ENCODE measurements around the gene GABRA4.

The GABRA4 gene

DNA sequence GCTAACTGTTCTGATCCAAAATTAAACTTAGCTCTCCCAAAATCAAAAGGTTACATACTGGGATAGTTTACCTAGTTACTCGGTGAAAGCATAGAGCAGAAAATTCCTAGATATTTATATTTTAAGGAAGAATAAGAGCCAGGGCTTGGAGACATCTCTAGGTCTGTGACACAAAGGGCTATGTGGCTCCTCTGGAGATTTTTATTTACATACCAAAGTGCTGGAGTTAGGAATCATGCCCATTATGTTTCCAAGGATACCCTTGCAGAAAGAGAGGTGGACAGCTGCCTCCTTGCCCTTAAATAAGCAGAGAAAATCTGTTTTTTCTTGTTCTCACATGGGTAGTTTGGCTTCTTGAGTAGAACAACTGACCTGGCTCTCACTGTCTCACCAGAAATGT lies 93.3 kb downstream of the GABRA4 start (continued):
- TF ChIP-seq, protein P1, sequence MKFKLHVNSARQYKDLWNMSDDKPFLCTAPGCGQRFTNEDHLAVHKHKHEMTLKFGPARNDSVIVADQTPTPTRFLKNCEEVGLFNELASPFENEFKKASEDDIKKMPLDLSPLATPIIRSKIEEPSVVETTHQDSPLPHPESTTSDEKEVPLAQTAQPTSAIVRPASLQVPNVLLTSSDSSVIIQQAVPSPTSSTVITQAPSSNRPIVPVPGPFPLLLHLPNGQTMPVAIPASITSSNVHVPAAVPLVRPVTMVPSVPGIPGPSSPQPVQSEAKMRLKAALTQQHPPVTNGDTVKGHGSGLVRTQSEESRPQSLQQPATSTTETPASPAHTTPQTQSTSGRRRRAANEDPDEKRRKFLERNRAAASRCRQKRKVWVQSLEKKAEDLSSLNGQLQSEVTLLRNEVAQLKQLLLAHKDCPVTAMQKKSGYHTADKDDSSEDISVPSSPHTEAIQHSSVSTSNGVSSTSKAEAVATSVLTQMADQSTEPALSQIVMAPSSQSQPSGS (tag by site-specific recombination; IDR thresholded peaks at IDR 0.05; ENCODE audit: low read depth), result no peak
- no peak for TF ChIP-seq ZNF777 (tag by site-specific recombination; IDR thresholded peaks at IDR 0.05; ENCODE audit: borderline replicate concordance)
- no peak for TF ChIP-seq ZNF324 (tag by site-specific recombination; IDR thresholded peaks at IDR 0.05)

DNA sequence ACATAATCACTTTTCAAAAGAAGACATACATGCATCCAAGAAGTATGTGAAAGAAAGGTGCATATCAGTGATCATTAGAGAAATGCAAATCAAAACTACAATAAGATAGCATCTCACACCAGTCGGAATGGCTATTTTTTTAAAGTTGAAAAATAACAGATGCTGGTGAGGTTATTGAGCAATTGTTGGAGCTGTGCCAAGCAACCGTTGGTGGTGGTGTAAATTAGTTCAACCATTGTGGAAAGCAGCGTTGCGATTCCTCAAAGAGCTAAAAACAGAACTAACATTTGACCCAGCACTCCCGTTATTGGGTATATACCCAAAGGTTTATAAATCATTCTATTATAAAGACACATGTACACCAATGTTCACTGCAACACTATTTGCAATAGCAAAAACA lies 98.6 kb downstream of the GABRA4 start:
- Histone ChIP-seq H3K27ac (ENCODE audit: extremely low read depth, low read depth, low read length) (no peak overlapping the region), H3K4me3 (ENCODE audit: low read depth, low read length) (no peak overlapping the region), H3K36me3 (ENCODE audit: control insufficient read depth in 2 of 2, insufficient read depth in 1 of 2, low read length in 2 of 2) (no peaks in the 10 kb centered on the region), H3K4me1 (ENCODE audit: control insufficient read depth, insufficient read depth, low read length) (no peaks in the 10 kb centered on the region), H3K9me3 (ENCODE audit: control insufficient read depth, insufficient read depth, low read depth, low read length) (no peaks in the 10 kb centered on the region)
- CTCF ChIA-PET, result interaction anchor here (0.7 kb wide), 1 partner anchor 84 kb away, joined by 3 read pairs; no protein-coding TSS in a partner anchor
- TF ChIP-seq SETDB1 (IDR thresholded peaks at IDR 0.05; ENCODE audit: insufficient read length, low read length) (no peak), ZNF140 (tag by site-specific recombination; IDR thresholded peaks at IDR 0.05) (no peak), ZNF202 (tag by site-specific recombination; IDR thresholded peaks at IDR 0.05; ENCODE audit: borderline replicate concordance) (no peak), ZNF629 (tag by site-specific recombination; IDR thresholded peaks at IDR 0.05) (no peak), ZBTB1 (tag by site-specific recombination; IDR thresholded peaks at IDR 0.05) (no peak), ZNF624 (tag by site-specific recombination; IDR thresholded peaks at IDR 0.05) (no peak), ZNF366 (tag by site-specific recombination; conservative IDR thresholded peaks at IDR 0.05) (no peak), ZNF558 (tag by site-specific recombination; IDR thresholded peaks at IDR 0.05) (no peak), GLI4 (tag by site-specific recombination; IDR thresholded peaks at IDR 0.05) (no peak), KLF1 (tag by site-specific recombination; IDR thresholded peaks at IDR 0.05) (no peak), TRIM28 (IDR thresholded peaks at IDR 0.05; ENCODE audit: borderline replicate concordance, low read length) (no peak), SP7 (tag by site-specific recombination; IDR thresholded peaks at IDR 0.05) (no peak), HOXA7 (CRISPR knock-in tag; IDR thresholded peaks at IDR 0.05; ENCODE audit: borderline replicate concordance) (no peak), KLF10 (tag by site-specific recombination; IDR thresholded peaks at IDR 0.05) (no peak), ZFHX2 (tag by site-specific recombination; conservative IDR thresholded peaks at IDR 0.05) (no peak), ZNF530 (tag by site-specific recombination; IDR thresholded peaks at IDR 0.05; ENCODE audit: low read depth) (no peak), IKZF3 (tag by site-specific recombination; IDR thresholded peaks at IDR 0.05) (no peak)
- TF ChIP-seq, protein P2, sequence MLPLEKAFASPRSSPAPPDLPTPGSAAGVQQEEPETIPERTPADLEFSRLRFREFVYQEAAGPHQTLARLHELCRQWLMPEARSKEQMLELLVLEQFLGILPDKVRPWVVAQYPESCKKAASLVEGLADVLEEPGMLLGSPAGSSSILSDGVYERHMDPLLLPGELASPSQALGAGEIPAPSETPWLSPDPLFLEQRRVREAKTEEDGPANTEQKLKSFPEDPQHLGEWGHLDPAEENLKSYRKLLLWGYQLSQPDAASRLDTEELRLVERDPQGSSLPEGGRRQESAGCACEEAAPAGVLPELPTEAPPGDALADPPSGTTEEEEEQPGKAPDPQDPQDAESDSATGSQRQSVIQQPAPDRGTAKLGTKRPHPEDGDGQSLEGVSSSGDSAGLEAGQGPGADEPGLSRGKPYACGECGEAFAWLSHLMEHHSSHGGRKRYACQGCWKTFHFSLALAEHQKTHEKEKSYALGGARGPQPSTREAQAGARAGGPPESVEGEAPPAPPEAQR (tag by site-specific recombination; IDR thresholded peaks at IDR 0.05), result no peak
- TF ChIP-seq, protein P3, sequence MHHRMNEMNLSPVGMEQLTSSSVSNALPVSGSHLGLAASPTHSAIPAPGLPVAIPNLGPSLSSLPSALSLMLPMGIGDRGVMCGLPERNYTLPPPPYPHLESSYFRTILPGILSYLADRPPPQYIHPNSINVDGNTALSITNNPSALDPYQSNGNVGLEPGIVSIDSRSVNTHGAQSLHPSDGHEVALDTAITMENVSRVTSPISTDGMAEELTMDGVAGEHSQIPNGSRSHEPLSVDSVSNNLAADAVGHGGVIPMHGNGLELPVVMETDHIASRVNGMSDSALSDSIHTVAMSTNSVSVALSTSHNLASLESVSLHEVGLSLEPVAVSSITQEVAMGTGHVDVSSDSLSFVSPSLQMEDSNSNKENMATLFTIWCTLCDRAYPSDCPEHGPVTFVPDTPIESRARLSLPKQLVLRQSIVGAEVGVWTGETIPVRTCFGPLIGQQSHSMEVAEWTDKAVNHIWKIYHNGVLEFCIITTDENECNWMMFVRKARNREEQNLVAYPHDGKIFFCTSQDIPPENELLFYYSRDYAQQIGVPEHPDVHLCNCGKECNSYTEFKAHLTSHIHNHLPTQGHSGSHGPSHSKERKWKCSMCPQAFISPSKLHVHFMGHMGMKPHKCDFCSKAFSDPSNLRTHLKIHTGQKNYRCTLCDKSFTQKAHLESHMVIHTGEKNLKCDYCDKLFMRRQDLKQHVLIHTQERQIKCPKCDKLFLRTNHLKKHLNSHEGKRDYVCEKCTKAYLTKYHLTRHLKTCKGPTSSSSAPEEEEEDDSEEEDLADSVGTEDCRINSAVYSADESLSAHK (tag by site-specific recombination; IDR thresholded peaks at IDR 0.05), result no peak
- TF ChIP-seq, protein P4, sequence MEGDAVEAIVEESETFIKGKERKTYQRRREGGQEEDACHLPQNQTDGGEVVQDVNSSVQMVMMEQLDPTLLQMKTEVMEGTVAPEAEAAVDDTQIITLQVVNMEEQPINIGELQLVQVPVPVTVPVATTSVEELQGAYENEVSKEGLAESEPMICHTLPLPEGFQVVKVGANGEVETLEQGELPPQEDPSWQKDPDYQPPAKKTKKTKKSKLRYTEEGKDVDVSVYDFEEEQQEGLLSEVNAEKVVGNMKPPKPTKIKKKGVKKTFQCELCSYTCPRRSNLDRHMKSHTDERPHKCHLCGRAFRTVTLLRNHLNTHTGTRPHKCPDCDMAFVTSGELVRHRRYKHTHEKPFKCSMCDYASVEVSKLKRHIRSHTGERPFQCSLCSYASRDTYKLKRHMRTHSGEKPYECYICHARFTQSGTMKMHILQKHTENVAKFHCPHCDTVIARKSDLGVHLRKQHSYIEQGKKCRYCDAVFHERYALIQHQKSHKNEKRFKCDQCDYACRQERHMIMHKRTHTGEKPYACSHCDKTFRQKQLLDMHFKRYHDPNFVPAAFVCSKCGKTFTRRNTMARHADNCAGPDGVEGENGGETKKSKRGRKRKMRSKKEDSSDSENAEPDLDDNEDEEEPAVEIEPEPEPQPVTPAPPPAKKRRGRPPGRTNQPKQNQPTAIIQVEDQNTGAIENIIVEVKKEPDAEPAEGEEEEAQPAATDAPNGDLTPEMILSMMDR (tag by site-specific recombination; IDR thresholded peaks at IDR 0.05), result no peak
- POLR2A ChIA-PET, result no interaction called here
